HG02885 (cell line): ENCODE measurements around the gene OR51D1.

Experiments
- ATAC-seq: cut with Tn5 transposase; IDR thresholded peaks from one replicate; pipeline ENCODE4 v1.9.1; 2021; ENCODE audit warnings: mild to moderate bottlenecking; ENCODE audit not compliant: unreplicated experiment, poor library complexity

OR51D1 gene, protein sequence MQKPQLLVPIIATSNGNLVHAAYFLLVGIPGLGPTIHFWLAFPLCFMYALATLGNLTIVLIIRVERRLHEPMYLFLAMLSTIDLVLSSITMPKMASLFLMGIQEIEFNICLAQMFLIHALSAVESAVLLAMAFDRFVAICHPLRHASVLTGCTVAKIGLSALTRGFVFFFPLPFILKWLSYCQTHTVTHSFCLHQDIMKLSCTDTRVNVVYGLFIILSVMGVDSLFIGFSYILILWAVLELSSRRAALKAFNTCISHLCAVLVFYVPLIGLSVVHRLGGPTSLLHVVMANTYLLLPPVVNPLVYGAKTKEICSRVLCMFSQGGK

DNA sequence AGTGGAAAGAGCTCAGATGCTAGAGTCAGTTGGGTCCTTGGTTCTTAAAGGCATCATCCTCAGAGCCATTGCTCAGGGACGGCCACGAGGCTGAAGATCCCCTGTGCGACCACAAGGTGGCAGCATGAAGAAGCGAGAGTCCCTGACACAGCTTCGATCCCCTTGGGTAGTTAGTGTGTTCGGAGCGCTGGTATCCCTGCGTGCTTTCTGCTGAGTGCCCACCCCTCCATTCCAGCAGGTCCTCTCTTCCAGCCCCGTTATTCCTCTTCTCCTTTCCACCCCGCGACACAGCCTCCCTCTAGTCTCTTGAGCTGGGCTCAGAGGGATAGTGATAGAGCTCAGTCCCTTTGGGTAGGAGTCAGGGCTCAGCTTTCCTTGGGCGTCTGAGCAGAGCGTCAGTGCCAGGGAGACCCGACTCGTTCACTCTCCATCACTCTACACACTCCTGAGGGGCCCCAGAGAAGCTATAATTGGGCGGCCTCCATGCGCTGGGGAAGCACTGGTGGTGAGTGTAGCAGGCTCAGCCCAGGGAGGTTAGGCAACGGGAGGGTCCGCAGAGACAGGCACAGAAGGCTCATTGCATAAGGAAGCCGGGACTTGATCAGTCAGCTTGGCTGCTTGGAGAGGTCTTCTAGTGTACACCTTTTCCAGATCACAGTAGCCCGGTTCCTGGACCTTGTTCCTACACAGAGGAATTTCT, at the start of gene OR51D1:
TSS of gene OR51D1 (plus strand) at position 516 of the 700 bp plus-strand sequence. CDS start 2,314 bp downstream, outside the sequence.
- ATAC-seq = peak; percentile 96

DNA sequence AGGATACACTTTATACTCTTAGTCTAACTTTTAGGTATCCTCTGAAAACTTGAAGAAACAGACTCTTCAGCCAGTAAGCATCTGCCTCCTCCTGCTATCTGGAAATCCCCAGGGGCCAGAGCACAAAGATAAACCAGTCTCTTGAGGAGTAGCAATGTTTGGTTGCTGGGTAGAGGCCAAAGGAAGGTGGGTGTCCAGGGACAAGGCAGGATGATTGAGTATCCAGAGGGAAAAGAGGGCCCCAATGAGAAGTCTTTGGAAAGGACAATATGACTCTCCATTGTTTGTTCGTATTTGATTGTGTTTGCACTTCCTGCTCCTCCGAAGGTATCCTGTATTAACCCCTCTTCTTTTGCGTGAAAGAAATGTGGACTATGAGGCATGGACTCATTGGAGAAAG, 48.3 kb upstream of the OR51D1 start:
- no peak for ATAC-seq

DNA sequence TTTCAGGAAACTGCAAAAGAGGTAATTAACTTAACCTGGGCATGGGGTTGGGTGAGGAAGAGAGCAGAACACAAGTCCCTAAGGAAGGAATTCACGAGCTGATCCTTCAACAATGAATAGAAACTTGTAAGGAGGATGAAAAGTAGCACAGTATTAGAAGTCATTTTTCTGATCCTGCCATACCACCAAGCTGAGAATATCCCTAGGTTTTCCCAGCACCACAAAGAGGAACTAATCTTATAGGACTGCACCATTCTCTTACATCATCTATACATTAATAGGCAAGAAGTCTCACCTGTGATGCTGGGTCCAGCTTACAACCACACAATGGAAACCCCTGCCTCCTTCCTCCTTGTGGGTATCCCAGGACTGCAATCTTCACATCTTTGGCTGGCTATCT, 43.5 kb upstream of the OR51D1 start, which contains the start of gene OR52I1:
TSS of gene OR52I1 (plus strand) at position 301 of the 400 bp plus-strand sequence. CDS start at position 301, 0 bp downstream.
- ATAC-seq = no peak

DNA sequence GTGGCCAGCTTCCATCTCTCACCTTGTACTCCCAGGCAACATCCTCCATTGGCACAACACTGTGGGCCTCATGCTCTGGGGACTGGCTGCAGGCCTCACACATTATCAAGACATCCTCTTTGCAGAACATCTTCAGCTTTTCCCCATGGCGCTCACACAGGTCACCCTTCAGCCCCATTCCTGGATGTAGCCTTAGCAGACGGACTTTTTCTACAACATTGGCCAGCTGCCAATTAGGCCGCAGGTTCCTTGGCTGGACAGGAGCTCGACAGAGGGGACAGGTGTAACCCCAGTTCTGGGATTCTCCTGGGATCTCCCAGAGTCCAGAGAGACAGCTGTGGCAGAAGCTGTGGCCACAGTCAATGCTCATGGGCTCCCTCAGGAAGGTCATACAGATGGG, 32.2 kb upstream of the OR51D1 start:
- ATAC-seq = no peak

DNA sequence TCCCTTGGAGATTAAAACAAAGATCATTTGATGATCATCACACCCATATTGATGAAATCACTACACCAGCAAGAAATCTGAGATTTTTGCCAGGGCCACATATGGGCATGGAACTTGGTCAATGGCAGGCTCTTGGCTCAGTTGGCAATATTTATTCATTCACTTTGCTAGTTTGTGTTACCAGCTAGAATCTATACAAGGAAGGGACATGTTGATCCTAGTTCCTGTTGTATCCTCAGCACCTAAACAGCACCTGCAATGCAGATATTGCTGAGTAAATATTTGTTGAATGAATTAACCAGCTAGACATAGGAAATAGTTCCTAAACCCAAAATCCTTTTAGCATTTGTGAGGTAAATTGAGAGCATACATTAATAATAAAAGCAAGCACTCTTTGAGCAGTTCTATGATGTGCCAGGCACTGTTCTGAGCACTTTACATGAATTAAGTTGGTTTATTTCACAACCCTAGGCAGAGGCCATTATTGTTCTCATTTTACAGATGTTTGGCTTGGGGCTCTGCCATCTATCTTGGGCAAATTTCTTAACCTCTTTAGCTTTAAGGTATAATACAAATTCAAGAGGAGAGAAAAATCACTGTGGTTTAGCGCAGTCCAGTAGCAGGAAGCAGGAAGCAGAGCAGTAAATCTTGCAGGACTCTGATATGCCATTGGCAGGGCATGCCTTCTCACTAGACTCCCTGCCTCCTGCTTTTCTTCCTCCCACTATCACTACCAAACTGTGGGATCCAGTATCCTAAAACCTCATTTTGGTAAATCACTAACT, 30.9 kb upstream of the OR51D1 start:
- no peak for ATAC-seq

DNA sequence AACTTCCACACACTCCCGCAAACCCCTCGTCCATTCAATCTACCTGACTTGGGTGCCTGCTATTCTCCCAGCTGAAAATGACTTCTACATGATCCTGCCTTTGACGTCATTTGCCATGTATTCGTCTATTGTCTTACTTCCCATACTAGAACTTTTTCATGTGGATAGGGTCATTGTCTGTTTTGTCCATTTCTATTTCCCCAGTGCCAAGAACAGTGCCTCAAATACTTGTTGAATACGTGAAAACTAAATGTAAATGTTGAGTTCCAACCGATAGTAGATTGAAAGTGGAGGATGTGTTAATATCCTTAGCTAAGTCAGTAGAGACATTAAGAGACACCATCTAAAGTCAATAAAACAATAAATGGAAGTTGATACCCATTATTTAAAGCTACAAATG, 30.2 kb upstream of the OR51D1 start:
- no peak for ATAC-seq

DNA sequence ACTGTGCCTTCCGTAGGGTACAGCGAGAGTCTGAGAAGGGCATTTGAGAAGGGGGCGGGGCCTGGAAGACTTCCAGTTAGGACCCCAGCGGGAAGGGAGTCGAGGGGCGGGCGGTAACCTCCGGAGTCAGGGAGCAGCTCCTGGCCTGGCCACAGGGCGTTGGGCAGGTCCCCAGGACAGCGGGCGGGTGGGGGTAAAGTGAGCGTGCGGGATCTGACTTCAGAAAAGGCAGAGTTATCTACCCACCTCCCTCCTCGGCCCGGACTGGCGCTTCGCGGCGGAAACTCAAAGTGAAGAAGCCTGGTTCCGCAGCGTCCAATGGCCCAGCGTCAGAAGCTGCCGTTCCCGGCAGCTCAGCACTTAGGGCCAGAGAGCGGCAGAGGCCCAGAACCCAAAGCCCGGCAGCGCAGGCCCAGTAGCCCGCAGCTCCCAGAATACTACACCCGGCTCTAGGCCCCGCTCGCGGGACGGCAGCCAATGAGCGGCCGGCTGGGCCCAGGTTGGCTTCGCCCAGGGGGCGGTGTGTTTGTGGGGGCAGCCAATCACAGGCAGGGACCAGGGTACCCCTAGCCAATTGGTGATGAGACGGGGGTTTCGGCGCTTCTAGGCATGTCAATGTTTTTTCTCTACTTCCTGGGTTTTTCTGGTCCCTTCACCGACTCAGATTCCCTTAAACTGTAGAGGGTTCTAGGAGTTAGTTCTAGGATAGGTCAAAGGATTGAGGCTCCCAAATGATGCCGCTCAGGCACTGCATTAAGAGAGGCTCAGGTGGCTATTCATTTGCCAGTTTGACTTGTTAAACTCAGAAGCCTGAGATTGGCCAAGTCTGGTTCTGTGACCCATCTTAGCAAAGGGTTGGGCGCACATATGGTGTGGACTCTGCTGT, 29.3 kb upstream of the OR51D1 start, which contains the start of gene TRIM68:
TSS of gene TRIM68 (minus strand) at position 451 of the 886 bp plus-strand sequence. CDS start 2,727 bp downstream, outside the sequence.
- ATAC-seq = peak; percentile 100

DNA sequence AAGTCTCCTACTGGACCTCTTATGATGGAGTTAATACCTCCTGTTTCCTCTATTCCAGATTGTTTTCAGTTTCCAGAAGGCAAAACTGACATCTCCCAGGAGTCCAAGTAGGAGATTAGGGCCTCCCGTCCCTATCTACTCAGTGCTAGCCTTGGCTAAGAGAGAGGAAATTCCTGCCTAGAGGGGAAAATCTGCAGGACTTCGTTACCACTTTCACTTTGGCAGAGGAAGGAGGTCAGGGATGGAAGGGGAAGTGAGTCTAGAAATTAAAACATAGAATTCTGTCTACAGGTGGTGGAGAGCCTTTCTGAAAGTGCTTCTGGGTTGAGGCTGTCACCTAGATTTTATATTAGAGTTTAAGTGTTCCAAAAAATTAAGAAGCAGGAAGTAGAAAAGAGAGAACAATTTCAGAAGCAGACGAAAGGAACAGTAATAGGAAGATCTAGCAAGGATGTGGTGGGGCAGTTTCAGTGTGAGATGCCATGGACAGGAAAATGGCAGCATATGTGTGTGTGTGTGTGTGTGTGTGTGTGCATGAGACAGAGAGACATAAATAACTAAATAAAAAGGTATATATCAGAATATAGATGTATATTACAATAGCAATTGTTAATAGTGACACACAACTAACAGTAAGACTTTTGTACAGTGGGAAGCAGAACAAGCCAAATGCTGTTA, 26.9 kb upstream of the OR51D1 start:
- no peak for ATAC-seq

DNA sequence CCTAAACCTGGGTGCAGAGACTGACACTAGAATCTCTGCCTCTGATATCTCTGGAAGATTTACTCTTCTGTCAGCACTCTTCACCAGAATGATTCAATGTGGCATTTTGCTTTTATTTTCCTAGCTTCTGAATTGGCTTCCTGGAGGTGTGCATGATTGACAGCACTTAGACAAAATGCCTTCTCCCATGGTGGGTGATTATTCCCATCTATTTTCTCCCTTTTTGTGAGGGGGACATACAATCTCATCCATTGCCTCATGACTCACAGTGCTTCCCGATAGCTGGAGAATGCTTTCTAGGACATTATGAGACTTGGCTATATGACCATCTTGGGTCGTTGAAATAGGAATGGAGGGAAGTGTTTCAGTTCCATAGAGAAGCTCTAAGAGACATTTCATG, 25.3 kb upstream of the OR51D1 start:
- ATAC-seq = no peak

DNA sequence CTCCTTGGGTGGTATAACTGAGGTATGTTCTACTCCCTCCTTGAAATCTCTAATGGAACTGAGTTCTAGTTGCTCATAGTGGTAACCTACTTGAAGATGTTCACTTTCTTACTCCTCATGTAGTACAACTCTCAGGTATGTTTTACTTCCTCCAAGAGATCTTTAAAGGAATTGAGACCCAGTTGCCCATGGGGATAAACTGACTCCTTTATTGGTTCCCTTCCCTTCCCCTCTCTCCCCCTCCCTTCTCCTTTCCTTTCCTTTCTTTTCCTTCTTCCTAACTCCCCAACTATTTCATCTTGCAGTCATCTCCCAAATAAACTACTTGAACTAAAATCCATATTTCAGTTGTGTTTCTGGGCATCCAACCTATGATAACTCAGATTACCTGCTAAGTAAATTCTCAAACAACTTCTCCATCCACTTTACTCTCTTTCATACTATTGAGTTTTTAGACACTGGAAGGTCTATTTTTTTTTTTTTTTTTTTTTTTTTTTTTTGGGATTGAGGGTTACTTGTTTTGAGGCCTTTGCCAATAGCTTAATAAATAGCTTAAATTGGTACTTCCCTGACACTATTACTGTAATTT, 21.3 kb upstream of the OR51D1 start:
- no peak for ATAC-seq

DNA sequence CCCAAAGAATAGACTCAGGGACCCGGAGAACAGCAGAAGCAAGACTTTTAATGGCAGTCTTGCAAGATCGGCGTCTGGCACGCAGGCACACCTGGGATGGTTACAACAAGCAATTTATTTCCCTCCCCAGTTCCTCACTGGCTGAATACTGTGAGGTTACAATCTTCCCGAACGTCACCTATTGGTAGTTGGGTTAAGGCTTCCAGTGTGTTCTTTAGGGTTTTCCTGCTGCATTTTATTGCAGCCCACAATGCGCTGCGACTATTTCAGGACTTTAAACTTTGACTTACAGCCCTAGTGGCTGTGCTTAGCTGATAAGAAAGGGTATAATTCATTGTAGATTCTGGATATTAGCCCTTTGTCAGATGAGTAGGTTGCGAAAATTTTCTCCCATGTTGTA, 17.8 kb upstream of the OR51D1 start:
- no peak for ATAC-seq

DNA sequence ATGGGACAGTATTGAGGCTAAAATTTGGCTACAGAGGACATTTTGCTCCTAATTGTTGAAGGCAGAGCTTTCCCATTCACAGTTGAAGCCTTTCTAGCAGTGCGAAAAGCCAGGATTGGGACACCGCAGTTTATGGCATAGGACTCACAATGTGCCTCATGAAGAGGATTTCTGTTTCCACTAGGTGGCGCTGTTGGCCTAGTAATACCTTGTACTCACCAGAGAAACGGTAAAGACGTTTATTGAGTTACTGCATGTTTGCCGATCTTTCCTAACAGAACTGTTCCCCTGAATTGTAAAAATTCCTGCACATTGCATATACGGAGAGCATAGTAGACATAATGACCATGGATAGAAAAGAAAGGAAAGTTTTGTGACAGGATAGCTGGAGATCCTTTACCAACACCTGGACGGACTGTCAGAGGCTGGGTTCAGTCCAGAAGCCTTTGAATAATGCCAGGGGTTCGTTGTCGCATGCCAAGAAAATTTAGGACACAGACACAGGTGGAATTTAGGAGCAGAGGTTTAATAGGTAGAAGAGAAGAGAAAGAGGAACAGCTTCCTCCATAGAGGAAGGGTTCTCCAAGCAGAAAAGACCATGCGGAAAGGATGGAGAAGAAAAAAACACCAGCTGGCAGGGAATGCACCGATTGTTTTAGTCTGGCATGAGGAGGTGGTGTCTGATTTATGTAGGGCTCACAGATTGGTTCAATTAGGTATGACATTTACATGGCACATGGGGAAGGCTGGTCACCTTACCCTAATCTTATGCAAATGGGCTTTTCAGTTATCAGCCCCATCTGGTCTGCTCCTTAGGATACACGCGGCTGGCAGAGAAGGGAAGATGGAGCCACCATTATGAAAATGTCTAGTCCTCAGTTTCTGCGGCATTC, 10.8 kb upstream of the OR51D1 start:
- ATAC-seq = peak; percentile 83

DNA sequence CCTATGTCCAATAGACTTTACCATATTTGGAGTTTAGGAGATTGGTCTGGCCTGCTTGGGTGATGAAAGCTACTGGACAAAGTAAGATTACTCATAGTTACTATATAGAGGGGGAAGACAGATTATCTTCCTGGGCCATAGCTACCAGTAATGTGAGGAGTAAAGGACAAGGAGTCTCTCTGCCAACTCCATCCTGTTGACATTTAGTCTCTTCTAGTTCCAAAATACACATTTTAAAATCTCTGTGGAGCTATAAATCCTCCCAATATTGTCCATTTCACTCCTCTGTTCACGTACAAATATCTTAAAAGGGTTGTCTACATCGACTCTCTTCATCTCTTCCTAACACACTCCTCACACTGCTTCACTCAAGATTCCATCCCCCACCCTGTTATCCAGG, 1.1 kb upstream of the OR51D1 start:
- no peak for ATAC-seq

DNA sequence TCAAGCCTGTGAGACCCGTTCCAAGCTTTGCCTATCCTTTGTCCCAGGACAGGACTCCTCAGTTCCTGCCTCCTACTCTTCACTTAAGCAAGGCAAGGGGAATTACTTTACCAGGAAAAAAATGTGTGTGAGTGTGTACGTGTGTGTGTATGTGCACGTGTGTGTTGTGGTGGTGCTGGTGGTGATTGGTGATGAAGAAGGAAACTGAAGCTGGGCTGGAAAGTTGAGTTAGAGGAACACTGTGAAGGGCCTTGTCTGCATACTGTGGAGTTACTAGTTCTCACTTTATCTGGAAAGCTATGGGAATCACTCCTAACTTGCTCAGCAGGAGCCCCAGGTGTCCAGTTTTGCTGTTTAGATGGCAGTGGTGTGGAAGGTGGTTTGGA, 378 bp downstream of the OR51D1 start:
- no peak for ATAC-seq

DNA sequence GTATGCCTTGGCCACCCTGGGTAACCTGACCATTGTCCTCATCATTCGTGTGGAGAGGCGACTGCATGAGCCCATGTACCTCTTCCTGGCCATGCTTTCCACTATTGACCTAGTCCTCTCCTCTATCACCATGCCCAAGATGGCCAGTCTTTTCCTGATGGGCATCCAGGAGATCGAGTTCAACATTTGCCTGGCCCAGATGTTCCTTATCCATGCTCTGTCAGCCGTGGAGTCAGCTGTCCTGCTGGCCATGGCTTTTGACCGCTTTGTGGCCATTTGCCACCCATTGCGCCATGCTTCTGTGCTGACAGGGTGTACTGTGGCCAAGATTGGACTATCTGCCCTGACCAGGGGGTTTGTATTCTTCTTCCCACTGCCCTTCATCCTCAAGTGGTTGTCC, 2.7 kb downstream of the OR51D1 start:
- ATAC-seq = no peak

DNA sequence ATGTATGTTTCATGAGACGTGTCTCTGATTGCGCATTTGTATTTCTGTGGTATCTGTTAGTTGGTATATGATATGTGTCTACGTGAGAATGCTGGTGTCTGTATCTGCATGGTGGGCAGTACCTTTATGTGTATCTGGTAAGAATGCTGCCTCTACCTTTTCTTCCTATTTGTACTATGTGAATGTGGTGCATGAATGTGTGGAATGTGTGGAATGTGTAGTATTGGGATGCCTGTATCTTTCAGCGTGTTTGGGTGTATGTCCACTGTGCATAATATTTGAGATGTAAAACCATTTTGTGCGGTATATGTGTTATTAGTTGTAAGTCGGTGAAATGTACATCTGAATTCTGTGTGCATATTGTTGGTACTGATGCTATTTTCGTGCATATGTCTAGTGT, 4.2 kb downstream of the OR51D1 start:
- ATAC-seq = no peak

DNA sequence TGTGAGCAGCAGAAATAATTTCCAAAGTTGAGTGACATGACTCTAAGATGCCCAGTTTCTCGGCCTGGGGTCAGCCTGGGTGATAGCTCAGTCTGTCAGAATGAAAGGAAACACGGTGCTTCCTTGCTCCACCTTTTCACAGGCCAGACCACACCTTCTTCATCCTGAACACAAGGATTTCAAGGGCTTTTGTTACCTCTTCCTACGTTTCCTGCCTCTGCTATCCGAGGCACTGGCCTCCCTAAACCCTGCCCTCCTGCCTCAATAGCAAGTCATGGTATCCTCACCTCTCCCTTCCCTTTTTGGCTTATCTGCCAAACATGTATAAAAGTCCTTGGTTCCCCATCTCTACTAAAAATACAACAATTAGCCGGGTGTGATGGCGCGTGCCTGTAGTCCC, 4.8 kb downstream of the OR51D1 start:
- no peak for ATAC-seq

DNA sequence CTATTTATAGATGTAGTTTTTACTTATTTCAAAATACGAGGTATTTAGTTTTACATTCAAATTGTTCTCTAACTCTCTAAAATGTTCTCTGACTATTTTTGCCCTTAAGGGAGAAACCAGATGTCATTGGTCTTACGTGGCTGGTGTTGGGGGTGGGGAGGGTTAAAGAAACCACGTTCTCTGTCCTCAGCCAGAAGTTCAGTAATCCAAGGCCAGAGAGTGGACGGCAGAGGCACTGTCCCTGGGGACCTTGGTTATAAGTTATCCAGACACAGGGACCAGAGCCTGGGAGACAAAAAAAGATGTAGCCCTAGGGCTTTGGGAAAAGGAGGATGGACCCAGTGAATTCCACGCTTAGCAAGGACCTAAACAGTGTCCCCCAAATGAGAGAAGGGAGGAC, 5.8 kb downstream of the OR51D1 start:
- no peak for ATAC-seq
